GM12878 (cell line): ENCODE measurements around the gene USP36. TPM values are rescaled to one million over a fixed set of nuclear protein-coding genes. Genes with fewer than 3 reads are reported as not detected.

Experiments used
- ATAC-seq: fragments of 200-7000 bp; cut with Tn5 transposase; 3 replicates; pipeline ENCODE4 v1.9.1; 2020; ENCODE audit warnings: mild to moderate bottlenecking, moderate library complexity
- BruUV-seq: library from RNA; stranded (reverse); fragments of 400-500 nt; replicated peaks from 2 replicates; lab custom pipeline; 2021; lab: Mats Ljungman, UMichigan
- CTCF ChIA-PET: fragments of 300-600 bp; sonication (Branson Sonifier 250); formaldehyde crosslinking; extraction: SDS; loops from one replicate; lab custom pipeline; 2021; ENCODE audit warnings: inconsistent platforms; lab: Yijun Ruan, JAX
- POLR2A ChIA-PET: fragments of 350-600 bp; formaldehyde crosslinking; extraction: SDS; loops from one replicate; lab custom pipeline; 2021; ENCODE audit warnings: inconsistent platforms; lab: Charles Lee
- RAD21 ChIA-PET: fragments of 300-600 bp; sonication (Branson Sonifier 250); formaldehyde crosslinking; loops from one replicate; lab custom pipeline; 2023; ENCODE audit warnings: antibody characterized with exemption; ENCODE audit not compliant: unreplicated experiment; lab: Charles Lee
- SMC1A ChIA-PET: fragments of 300-600 bp; sonication (Branson Sonifier 250); formaldehyde crosslinking; loops from one replicate; lab custom pipeline; 2023; ENCODE audit not compliant: unreplicated experiment, uncharacterized antibody; lab: Charles Lee
- DNase-seq: peaks from one replicate; pipeline ENCODE4 v3.0.0-alpha.2; 2011; ENCODE audit warnings: low read depth, low spot score
- FAIRE-seq: peaks from 3 replicates; lab custom pipeline; 2011; peaks lifted over from hg19 to GRCh38; lab: Jason Lieb, UNC
- H2AFZ ChIP-seq: 2 replicates; pipeline ENCODE4 v1.6.0; 2011; ENCODE audit warnings: low read depth, low read length, control low read depth; ENCODE audit not compliant: control insufficient read depth
- H3K27ac ChIP-seq: 2 replicates; pipeline ENCODE4 v1.5.1; 2011; ENCODE audit warnings: control low read depth; ENCODE audit not compliant: control insufficient read depth, insufficient read depth
- H3K27me3 ChIP-seq, 2 experiments: replicated peaks in 1 of 2; 2 replicates each; pipeline versions ENCODE4 v1.6.0 to v1.6.1; 2011; ENCODE audit warnings: low read length in 1 of 2; ENCODE audit not compliant: control insufficient read depth in 2 of 2, insufficient read depth in 2 of 2
- H3K36me3 ChIP-seq, 2 experiments: 2 replicates each; pipeline ENCODE4 v1.5.1; 2011; ENCODE audit warnings: low read length in 1 of 2; ENCODE audit not compliant: control insufficient read depth in 2 of 2, insufficient read depth in 2 of 2
- H3K4me1 ChIP-seq: 2 replicates; pipeline ENCODE4 v1.6.1; 2011; ENCODE audit warnings: mild to moderate bottlenecking, low read length, moderate library complexity, mixed read lengths; ENCODE audit not compliant: control insufficient read depth, insufficient read depth
- H3K4me2 ChIP-seq: 2 replicates; pipeline ENCODE4 v1.6.0; 2011; ENCODE audit warnings: control low read depth; ENCODE audit not compliant: control insufficient read depth, insufficient read depth
- H3K4me3 ChIP-seq: fragments of 200-600 bp; sonication (generic); 2 replicates; pipeline ENCODE4 v1.5.1; 2016
- H3K79me2 ChIP-seq: 2 replicates; pipeline ENCODE4 v1.6.0; 2011; ENCODE audit warnings: low read length; ENCODE audit not compliant: control insufficient read depth, insufficient read depth
- H3K9ac ChIP-seq: 2 replicates; pipeline ENCODE4 v1.8.0; 2011; ENCODE audit warnings: low read length, control low read depth, mixed read lengths; ENCODE audit not compliant: control insufficient read depth, insufficient read depth
- H3K9me3 ChIP-seq: replicated peaks from 3 replicates; pipeline ENCODE4 v1.5.1; 2011; ENCODE audit warnings: mild to moderate bottlenecking, low read length; ENCODE audit not compliant: control insufficient read depth, insufficient read depth
- H4K20me1 ChIP-seq: 2 replicates; pipeline ENCODE4 v1.6.0; 2011; ENCODE audit not compliant: control insufficient read depth, insufficient read depth
- BACH1 ChIP-seq: fragments of 450-650 bp; IDR thresholded peaks from 2 replicates; pipeline ENCODE4 v1.6.1; 2017; ENCODE audit warnings: mild to moderate bottlenecking, borderline replicate concordance
- BCLAF1 ChIP-seq: fragments of 450-650 bp; IDR thresholded peaks from 2 replicates; pipeline ENCODE4 v1.6.1; 2017; ENCODE audit warnings: antibody characterized with exemption, mild to moderate bottlenecking, moderate library complexity
- BHLHE40 ChIP-seq, 2 experiments: fragments of 450-650 bp in 1 of 2; IDR thresholded peaks; 2 replicates each; pipeline ENCODE4 v1.6.1; 2011 to 2017; ENCODE audit warnings: low read depth in 2 of 2, borderline replicate concordance in 1 of 2, improper control_type of control experiment in 1 of 2, low read length in 1 of 2, mild to moderate bottlenecking in 1 of 2
- CREM ChIP-seq: IDR thresholded peaks from 2 replicates; pipeline ENCODE4 v1.6.1; 2014; ENCODE audit warnings: antibody characterized with exemption, low read depth
- DPF2 ChIP-seq: fragments of 450-650 bp; IDR thresholded peaks from 2 replicates; pipeline ENCODE4 v1.6.1; 2017; ENCODE audit warnings: mild to moderate bottlenecking
- GABPA ChIP-seq: IDR thresholded peaks from 2 replicates; pipeline ENCODE4 v1.6.1; 2014; ENCODE audit warnings: antibody characterized with exemption, low read depth, mild to moderate bottlenecking, inconsistent platforms
- GATAD2B ChIP-seq: fragments of 450-650 bp; conservative IDR thresholded peaks from 2 replicates; pipeline ENCODE4 v1.6.1; 2017; ENCODE audit warnings: low read depth, mild to moderate bottlenecking, moderate library complexity
- IKZF1 ChIP-seq: fragments of 450-650 bp; conservative IDR thresholded peaks from 2 replicates; pipeline ENCODE4 v1.6.1; 2017; ENCODE audit warnings: antibody characterized with exemption, mild to moderate bottlenecking
- IKZF2 ChIP-seq, 2 experiments: fragments of 450-650 bp; IDR thresholded peaks; 2 replicates each; pipeline ENCODE4 v1.6.1; 2017; ENCODE audit warnings: mild to moderate bottlenecking in 2 of 2, moderate library complexity in 2 of 2
- IRF4 ChIP-seq: IDR thresholded peaks from 2 replicates; pipeline ENCODE4 v1.6.1; 2011; ENCODE audit warnings: low read depth, low read length
- JUNB ChIP-seq: IDR thresholded peaks from 2 replicates; pipeline ENCODE4 v1.6.1; 2016; ENCODE audit warnings: antibody characterized with exemption, mild to moderate bottlenecking
- KAT2A ChIP-seq: conservative IDR thresholded peaks from 2 replicates; pipeline ENCODE4 v1.6.1; 2011; ENCODE audit warnings: low read depth, low read length; ENCODE audit not compliant: control insufficient read depth
- KDM1A ChIP-seq: fragments of 200-600 bp; sonication (generic); IDR thresholded peaks from 2 replicates; pipeline ENCODE4 v1.6.1; 2016; ENCODE audit warnings: borderline replicate concordance
- MLLT1 ChIP-seq: fragments of 450-650 bp; IDR thresholded peaks from 2 replicates; pipeline ENCODE4 v1.6.1; 2016; ENCODE audit warnings: mild to moderate bottlenecking
- MTA2 ChIP-seq: fragments of 450-650 bp; IDR thresholded peaks from 2 replicates; pipeline ENCODE4 v1.6.1; 2016; ENCODE audit warnings: low read depth, mild to moderate bottlenecking, moderate library complexity
- NR2F1 ChIP-seq: fragments of 450-650 bp; conservative IDR thresholded peaks from 2 replicates; pipeline ENCODE4 v1.6.1; 2017; ENCODE audit warnings: mild to moderate bottlenecking
- RAD51 ChIP-seq: fragments of 450-650 bp; IDR thresholded peaks from 2 replicates; pipeline ENCODE4 v1.6.1; 2016; ENCODE audit warnings: moderate library complexity, mild to moderate bottlenecking, inconsistent platforms
- SIX5 ChIP-seq: IDR thresholded peaks from 2 replicates; pipeline ENCODE4 v1.6.1; 2011; ENCODE audit warnings: mild to moderate bottlenecking, low read depth, low read length, moderate library complexity; ENCODE audit not compliant: severe bottlenecking
- TAF1 ChIP-seq: IDR thresholded peaks from 2 replicates; pipeline ENCODE4 v1.6.1; 2011; ENCODE audit warnings: mild to moderate bottlenecking, low read depth, low read length, borderline replicate concordance
- ZNF207 ChIP-seq: fragments of 450-650 bp; IDR thresholded peaks from 2 replicates; pipeline ENCODE4 v1.6.1; 2014; ENCODE audit warnings: antibody characterized with exemption, mild to moderate bottlenecking, borderline replicate concordance
- ZNF622 ChIP-seq: fragments of 450-650 bp; IDR thresholded peaks from 2 replicates; pipeline ENCODE4 v1.6.1; 2017; ENCODE audit warnings: mild to moderate bottlenecking, inconsistent platforms
- WGBS: methylation state at CpG from one replicate; pipeline ENCODE4 v1.1.6; 2016; ENCODE audit warnings: low lambda C conversion rate; ENCODE audit not compliant: insufficient replicate concordance, insufficient coverage; ENCODE audit errors: missing lambda C conversion rate; 5-methylcytosine and 5-hydroxymethylcytosine counted together
- in situ Hi-C: fragments of 300-500 bp; cut with MboI; formaldehyde crosslinking; loops from 9 replicates; pipeline ENCODE4 v1.14.3; 2018; ENCODE audit warnings: mixed read lengths
- intact Hi-C: fragments of 100-400 bp; cut with micrococcal nuclease; formaldehyde crosslinking; loops from one replicate; pipeline ENCODE4 v1.14.2; 2022; ENCODE audit not compliant: unreplicated experiment
- polyA plus RNA-seq, 11 experiments: library from polyadenylated mRNA; depleted of rRNA in 4 of 11; unstranded in 6 of 11; stranded (reverse) in 5 of 11; fragments of >200 nt; fragmentation: Nextera tagmentation in 4 of 11; fragmentation: Illumina TruSeq in 1 of 11; extraction: Ambion mirVana in 4 of 11; extraction: Trizol in 1 of 11; gene quantifications; 1 replicate in 1 of 11; 2 replicates in 10 of 11; pipeline versions ENCODE4 v1.2.1 to v1.2.3, GENCODE V29; 2011 to 2016; ENCODE audit warnings: inconsistent platforms in 2 of 11, missing spikeins in 2 of 11, low read depth in 1 of 11
- total RNA-seq, 4 experiments: library from RNA; depleted of rRNA in 3 of 4; stranded (reverse); fragments of >200 nt in 3 of 4; fragmentation: Illumina TruSeq in 1 of 4; extraction: Trizol in 1 of 4; gene quantifications; 2 replicates each; pipeline versions ENCODE4 v1.2.1 to v1.2.3, GENCODE V29; 2013 to 2021

Gene USP36
- total and polyA plus RNA-seq, 10 of the 15 experiments (the other 5 are each of a cell fraction or from before 2014, with no cell fraction given) = 7.2 to 65.7 (median 33.6) TPM

- in situ Hi-C loops = no loop called here
- under 1% methylated on average over 44 of the region's 68 CpGs for WGBS
- POLR2A ChIA-PET = interaction anchor here (0.6 to 2.1 kb wide), 9 partner anchors 10 to 544 kb away, joined by 3 to 10 read pairs (median 6); no protein-coding TSS in a partner anchor
- ATAC-seq (peak; percentile 4; the same call in 2 of the 3 replicates), DNase-seq (no peak), FAIRE-seq (peak; percentile 44)
- SMC1A ChIA-PET = interaction anchor here (0.9 to 2.6 kb wide), 7 partner anchors 22 to 59 kb away, joined by 4 to 21 read pairs (median 4); no protein-coding TSS in a partner anchor
- Histone ChIP-seq H3K9ac (peak overlapping the region; percentile 98), H4K20me1 (no peaks in the 10 kb centered on the region), H3K79me2 (peaks cover 58% of the 10 kb centered on the region), H3K4me3 (peak overlapping the region; percentile 89), H3K4me1 (peaks cover 6% of the 10 kb centered on the region; the same call in 1 of the 2 replicates), H3K27me3 (no peaks in the 10 kb centered on the region), H3K27ac (peak overlapping the region; percentile 97), H3K4me2 (0 out of 2 replicates have a peak overlapping the region, but pooled peaks have one; percentile 40), H2AFZ (no peak overlapping the region), H3K36me3 (no peaks in the 10 kb centered on the region), H3K9me3 (no peaks in the 10 kb centered on the region)
- CTCF ChIA-PET = interaction anchor here (1.1 to 1.4 kb wide), 2 partner anchors 14 to 44 kb away, joined by 3 to 7 read pairs; no protein-coding TSS in a partner anchor
- BruUV-seq = no TSS peak
- RAD21 ChIA-PET = interaction anchor here (1.0 to 3.1 kb wide), 9 partner anchors 10 to 72 kb away, joined by 3 to 23 read pairs (median 7); no protein-coding TSS in a partner anchor
- intact Hi-C loops = no loop called here
- TF ChIP-seq NR2F1 (0 out of 2 replicates have a peak, but pooled peaks have one; percentile 51), TAF1 (peak; percentile 7; the same call in 1 of the 2 replicates), KDM1A (no peak), CREM (0 out of 2 replicates have a peak, but pooled peaks have one; percentile 20), BHLHE40 (IDR thresholded peaks at IDR 0.05; ENCODE audit: borderline replicate concordance in 1 of 2, low read depth in 2 of 2, low read length in 1 of 2) (peak in 1 of 2 experiments; percentile 12; a peak in 1 of 4 replicates), BACH1 (peak; percentile 81; the same call in 1 of the 2 replicates), GABPA (no peak), RAD51 (no peak), ZNF207 (no peak), SIX5 (no peak), ZNF622 (no peak), KAT2A (no peak), IRF4 (no peak), MLLT1 (peak; percentile 80), DPF2 (peak; percentile 61), GATAD2B (peak; percentile 83), MTA2 (no peak), JUNB (no peak), BCLAF1 (0 out of 2 replicates have a peak, but pooled peaks have one; percentile 15), IKZF1 (peak; percentile 50; the same call in 1 of the 2 replicates), IKZF2 (IDR thresholded peaks at IDR 0.05) (no peak)
Measured at GRCh38 chr17:78781104-78781892, 59.3 kb downstream of the USP36 start.
